Activated CD4-positive, alpha-beta T cell treated with anti-CD3 and anti-CD28 coated beads, Interleukin-2, amount 50 U/mL, for 4 hours (primary cell): Measurements from ENCODE around the gene PUM1.
"Not testable (repeated sequence)": the region's sequence is repeated elsewhere in the genome, so short reads cannot be mapped to it uniquely, and the experiment has no call there.

Experiments used
- DNase-seq, 2 experiments: peaks; one replicate each; pipeline ENCODE4 v3.0.0-alpha.2; 2020

PUM1 gene

GRCh38 chr1:31064111-31064717 is 1.3 kb downstream of the PUM1 start:
- DNase-seq: no peak

GRCh38 chr1:31063631-31064030 is 1.9 kb downstream of the PUM1 start:
- DNase-seq: no peak

- no peak for DNase-seq
Measured at GRCh38 chr1:31062867-31063380, 2.6 kb downstream of the PUM1 start.

- DNase-seq: not testable (repeated sequence)
Measured at GRCh38 chr1:31062162-31062866, 3.2 kb downstream of the PUM1 start.

- no peak for DNase-seq
Measured at GRCh38 chr1:31058012-31058411, 7.5 kb downstream of the PUM1 start.

GRCh38 chr1:31055953-31056352 is 9.6 kb downstream of the PUM1 start:
- DNase-seq: no peak

GRCh38 chr1:31055501-31055900 is 10.0 kb downstream of the PUM1 start:
- no peak for DNase-seq

GRCh38 chr1:31054958-31055481 is 10.5 kb downstream of the PUM1 start:
- DNase-seq: no peak

- no peak for DNase-seq
Measured at GRCh38 chr1:31054349-31054748, 11.2 kb downstream of the PUM1 start.

GRCh38 chr1:31052613-31053012 is 12.9 kb downstream of the PUM1 start:
- DNase-seq: not testable (repeated sequence)

GRCh38 chr1:31051611-31052010 is 13.9 kb downstream of the PUM1 start:
- DNase-seq: no peak

GRCh38 chr1:31047507-31047906 is 18.0 kb downstream of the PUM1 start:
- not testable (repeated sequence) for DNase-seq

GRCh38 chr1:31043631-31044030 is 21.9 kb downstream of the PUM1 start:
- DNase-seq: no peak

GRCh38 chr1:31042656-31043055 is 22.9 kb downstream of the PUM1 start:
- DNase-seq: no peak

- no peak for DNase-seq
Measured at GRCh38 chr1:31041529-31041928, 24.0 kb downstream of the PUM1 start.

- DNase-seq: no peak
Measured at GRCh38 chr1:31040038-31040437, 25.5 kb downstream of the PUM1 start.

GRCh38 chr1:31038935-31039334 is 26.6 kb downstream of the PUM1 start:
- not testable (repeated sequence) for DNase-seq

- no peak for DNase-seq
Measured at GRCh38 chr1:31038360-31038759, 27.2 kb downstream of the PUM1 start.

- no peak for DNase-seq
Measured at GRCh38 chr1:31036749-31037500, 28.6 kb downstream of the PUM1 start.

- no peak for DNase-seq
Measured at GRCh38 chr1:31033598-31033997, 31.9 kb downstream of the PUM1 start.

- no peak for DNase-seq
Measured at GRCh38 chr1:31032266-31032665, 33.3 kb downstream of the PUM1 start.

GRCh38 chr1:31031330-31032143 is 34.0 kb downstream of the PUM1 start:
- DNase-seq: no peak

GRCh38 chr1:31029026-31029425 is 36.5 kb downstream of the PUM1 start:
- no peak for DNase-seq
